Upper lobe of left lung (tissue), 4 donors: Measurements from ENCODE around the gene AKR1C1.

Experiments
- EP300 ChIP-seq, 4 donors: sonication (generic); formaldehyde crosslinking; IDR thresholded peaks; one replicate each; pipeline ENCODE4 v1.5.1; 2017; ENCODE audit warnings: antibody characterized with exemption in 4 of 4, control low read depth in 2 of 4
- POLR2A ChIP-seq, 4 donors: fragments of 450-650 bp; IDR thresholded peaks; one replicate each; pipeline ENCODE4 v1.5.1; 2016 to 2017; ENCODE audit warnings: antibody characterized with exemption in 4 of 4, mild to moderate bottlenecking in 2 of 4
- POLR2AphosphoS5 ChIP-seq, 2 donors: sonication (generic); formaldehyde crosslinking; IDR thresholded peaks; one replicate each; pipeline ENCODE4 v1.5.1; 2017; ENCODE audit warnings: antibody characterized with exemption in 2 of 2
- TF ChIP-seq, protein P1 (sequence below), 6 experiments: fragments of 450-650 bp in 4 of 6; fragments of 200-600 bp in 2 of 6; sonication (generic) in 2 of 6; IDR thresholded peaks; one replicate each; pipeline ENCODE4 v1.5.1; 2016 to 2019; ENCODE audit warnings: antibody characterized with exemption in 6 of 6

- TF ChIP-seq, protein P1, sequence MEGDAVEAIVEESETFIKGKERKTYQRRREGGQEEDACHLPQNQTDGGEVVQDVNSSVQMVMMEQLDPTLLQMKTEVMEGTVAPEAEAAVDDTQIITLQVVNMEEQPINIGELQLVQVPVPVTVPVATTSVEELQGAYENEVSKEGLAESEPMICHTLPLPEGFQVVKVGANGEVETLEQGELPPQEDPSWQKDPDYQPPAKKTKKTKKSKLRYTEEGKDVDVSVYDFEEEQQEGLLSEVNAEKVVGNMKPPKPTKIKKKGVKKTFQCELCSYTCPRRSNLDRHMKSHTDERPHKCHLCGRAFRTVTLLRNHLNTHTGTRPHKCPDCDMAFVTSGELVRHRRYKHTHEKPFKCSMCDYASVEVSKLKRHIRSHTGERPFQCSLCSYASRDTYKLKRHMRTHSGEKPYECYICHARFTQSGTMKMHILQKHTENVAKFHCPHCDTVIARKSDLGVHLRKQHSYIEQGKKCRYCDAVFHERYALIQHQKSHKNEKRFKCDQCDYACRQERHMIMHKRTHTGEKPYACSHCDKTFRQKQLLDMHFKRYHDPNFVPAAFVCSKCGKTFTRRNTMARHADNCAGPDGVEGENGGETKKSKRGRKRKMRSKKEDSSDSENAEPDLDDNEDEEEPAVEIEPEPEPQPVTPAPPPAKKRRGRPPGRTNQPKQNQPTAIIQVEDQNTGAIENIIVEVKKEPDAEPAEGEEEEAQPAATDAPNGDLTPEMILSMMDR (IDR thresholded peaks at IDR 0.05): no peak
- no peak for TF ChIP-seq EP300 (IDR thresholded peaks at IDR 0.05)
- TF ChIP-seq POLR2A (IDR thresholded peaks at IDR 0.05): no peak
- TF ChIP-seq POLR2AphosphoS5 (IDR thresholded peaks at IDR 0.05): no peak
Measured at GRCh38 chr10:5018134-5018533, 54.9 kb downstream of the AKR1C1 start.
